Peyer's patch (tissue), 4 donors: Measurements from ENCODE around the gene PLXNA2.

Experiments used
- POLR2A ChIP-seq, 2 donors: fragments of 450-650 bp; IDR thresholded peaks; one replicate each; pipeline ENCODE4 v1.5.1; 2017; ENCODE audit warnings: antibody characterized with exemption in 2 of 2, mild to moderate bottlenecking in 2 of 2, moderate library complexity in 2 of 2
- TF ChIP-seq, protein P1 (sequence below), 6 experiments: fragments of 450-650 bp in 4 of 6; fragments of 200-600 bp in 2 of 6; sonication (generic) in 1 of 6; IDR thresholded peaks; one replicate each; pipeline ENCODE4 v1.5.1; 2017 to 2019; ENCODE audit warnings: antibody characterized with exemption in 6 of 6, mild to moderate bottlenecking in 3 of 6, moderate library complexity in 1 of 6

DNA sequence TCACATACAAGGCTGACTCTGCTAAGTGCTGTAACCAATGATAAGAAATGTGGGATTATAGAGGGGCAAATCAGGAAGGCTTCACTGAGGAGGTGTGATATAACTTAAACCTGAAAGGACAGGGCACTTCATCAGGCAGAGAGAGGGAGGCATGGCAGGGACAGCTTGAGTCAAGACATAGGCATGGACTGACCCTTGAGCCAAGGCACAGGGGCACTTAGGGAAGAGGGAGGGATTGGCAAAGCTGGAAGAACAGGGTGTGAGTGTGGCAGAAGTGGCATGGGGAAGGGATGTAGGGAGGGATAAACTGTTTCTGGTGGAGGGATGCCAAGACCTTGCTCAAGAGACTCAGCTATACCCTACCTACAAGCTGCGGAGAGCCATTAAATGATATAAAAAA lies 81.3 kb downstream of the PLXNA2 start:
- TF ChIP-seq, protein P1, sequence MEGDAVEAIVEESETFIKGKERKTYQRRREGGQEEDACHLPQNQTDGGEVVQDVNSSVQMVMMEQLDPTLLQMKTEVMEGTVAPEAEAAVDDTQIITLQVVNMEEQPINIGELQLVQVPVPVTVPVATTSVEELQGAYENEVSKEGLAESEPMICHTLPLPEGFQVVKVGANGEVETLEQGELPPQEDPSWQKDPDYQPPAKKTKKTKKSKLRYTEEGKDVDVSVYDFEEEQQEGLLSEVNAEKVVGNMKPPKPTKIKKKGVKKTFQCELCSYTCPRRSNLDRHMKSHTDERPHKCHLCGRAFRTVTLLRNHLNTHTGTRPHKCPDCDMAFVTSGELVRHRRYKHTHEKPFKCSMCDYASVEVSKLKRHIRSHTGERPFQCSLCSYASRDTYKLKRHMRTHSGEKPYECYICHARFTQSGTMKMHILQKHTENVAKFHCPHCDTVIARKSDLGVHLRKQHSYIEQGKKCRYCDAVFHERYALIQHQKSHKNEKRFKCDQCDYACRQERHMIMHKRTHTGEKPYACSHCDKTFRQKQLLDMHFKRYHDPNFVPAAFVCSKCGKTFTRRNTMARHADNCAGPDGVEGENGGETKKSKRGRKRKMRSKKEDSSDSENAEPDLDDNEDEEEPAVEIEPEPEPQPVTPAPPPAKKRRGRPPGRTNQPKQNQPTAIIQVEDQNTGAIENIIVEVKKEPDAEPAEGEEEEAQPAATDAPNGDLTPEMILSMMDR (IDR thresholded peaks at IDR 0.05) = peak in 1 of 6 experiments; percentile 7
- TF ChIP-seq POLR2A (IDR thresholded peaks at IDR 0.05) = no peak
